ENCODE results near the gene MAPK6. TPM values are rescaled to one million over a fixed set of nuclear protein-coding genes. Genes with fewer than 3 reads are reported as not detected.
A peak's percentile ranks its signal among the peaks of the same experiment; 100 is the strongest.

MAPK6 gene
- total and polyA plus RNA-seq, 10 of the 15 experiments (the other 5 are each of a cell fraction or from before 2014, with no cell fraction given), result 20.6 to 100 (median 52.6) TPM

- TF ChIP-seq SKIL (IDR thresholded peaks at IDR 0.05; ENCODE audit: low read depth, poor library complexity, severe bottlenecking) (peak; percentile 24), NFYB (IDR thresholded peaks at IDR 0.05; ENCODE audit: insufficient read depth, low read depth, low read length) (0 out of 2 replicates have a peak, but pooled peaks have one; percentile 25), SPI1 (IDR thresholded peaks at IDR 0.05; ENCODE audit: borderline replicate concordance, insufficient read depth, low read depth, low read length) (peak; percentile 43; the same call in 1 of the 2 replicates), YBX1 (IDR thresholded peaks at IDR 0.05) (no peak), PKNOX1 (IDR thresholded peaks at IDR 0.05) (no peak), ZBED1 (IDR thresholded peaks at IDR 0.05; ENCODE audit: borderline replicate concordance) (no peak), SRF (IDR thresholded peaks at IDR 0.05; ENCODE audit: low read depth in 2 of 2, low read length in 2 of 2) (0 out of 4 replicates have a peak, but pooled peaks of 1 of the 2 experiments have one; percentile 56), RUNX3 (IDR thresholded peaks at IDR 0.05; ENCODE audit: low read length) (peak; percentile 41)
- Histone ChIP-seq H2AFZ (ENCODE audit: control insufficient read depth, low read depth, low read length) (no peak overlapping the region), H3K4me1 (ENCODE audit: control insufficient read depth, insufficient read depth, low read length) (peaks cover 11% of the 10 kb centered on the region), H3K4me3 (no peak overlapping the region), H3K4me2 (ENCODE audit: control insufficient read depth, insufficient read depth) (peak overlapping the region; percentile 21; the same call in 1 of the 2 replicates), H3K27me3 (replicated peaks in 1 of 2; ENCODE audit: control insufficient read depth in 2 of 2, insufficient read depth in 2 of 2, low read length in 1 of 2) (no peaks in the 10 kb centered on the region), H3K27ac (ENCODE audit: control insufficient read depth, insufficient read depth) (peak overlapping the region; percentile 9; the same call in 1 of the 2 replicates), H3K79me2 (ENCODE audit: control insufficient read depth, insufficient read depth, low read length) (peaks cover 92% of the 10 kb centered on the region), H4K20me1 (ENCODE audit: control insufficient read depth, insufficient read depth) (no peaks in the 10 kb centered on the region; the same call in 1 of the 2 replicates), H3K9me3 (replicated peaks; ENCODE audit: control insufficient read depth, insufficient read depth, low read length) (peaks cover 7% of the 10 kb centered on the region), H3K9ac (ENCODE audit: control insufficient read depth, insufficient read depth, low read length) (no peak overlapping the region), H3K36me3 (ENCODE audit: control insufficient read depth in 2 of 2, insufficient read depth in 2 of 2, low read length in 1 of 2) (peaks cover 0 to 7% of the 10 kb centered on the region in 2 experiments)
- FAIRE-seq (no peak), ATAC-seq (peak; percentile 87), DNase-seq (ENCODE audit: low read depth, low spot score) (no peak)
- RAD21 ChIA-PET (ENCODE audit: unreplicated experiment), result interaction anchor here (1.0 to 2.2 kb wide), 5 partner anchors 8 to 23 kb away, joined by 4 to 6 read pairs (median 5); no protein-coding TSS in a partner anchor
- SMC1A ChIA-PET (ENCODE audit: uncharacterized antibody, unreplicated experiment), result interaction anchor here (1.0 to 3.1 kb wide), 8 partner anchors 8 to 50 kb away, joined by 3 to 18 read pairs (median 8); no protein-coding TSS in a partner anchor
- POLR2A ChIA-PET, result interaction anchor here (0.6 to 2.8 kb wide), 8 partner anchors 12 to 90 kb away, joined by 3 to 11 read pairs (median 4); no protein-coding TSS in a partner anchor
- in situ Hi-C loops (cut with MboI), result no loop called here
- CTCF ChIA-PET, result interaction anchor here (0.6 to 1.9 kb wide), 7 partner anchors 17 to 133 kb away, joined by 3 to 7 read pairs (median 3); no protein-coding TSS in a partner anchor
- no TSS peak for BruUV-seq (replicated peaks)
- WGBS (ENCODE audit: insufficient coverage, insufficient replicate concordance, low lambda C conversion rate, missing lambda C conversion rate), result 20% methylated on average over 5 of the region's 5 CpGs
- intact Hi-C loops (cut with micrococcal nuclease; ENCODE audit: unreplicated experiment), result no loop called here
Observed at GRCh38 chr15:52028431-52029093, 9.5 kb downstream of the MAPK6 start.

Measured in GM12878 (cell line).